KOPT-K1 (cell line): Measurements from ENCODE around the gene KRI1.
"Not testable (repeated sequence)": the region's sequence is repeated elsewhere in the genome, so short reads cannot be mapped to it uniquely, and the experiment has no call there.

Experiments
- H3K27ac ChIP-seq: fragments of 200-600 bp; sonication (generic); 2 replicates; pipeline ENCODE4 v1.5.1; 2016; ENCODE audit warnings: antibody characterized with exemption, mild to moderate bottlenecking, low read depth, low read length; ENCODE audit not compliant: poor library complexity, severe bottlenecking
- H3K36me3 ChIP-seq: fragments of 200-600 bp; sonication (generic); 2 replicates; pipeline ENCODE4 v1.5.1; 2017; ENCODE audit warnings: antibody characterized with exemption, mild to moderate bottlenecking, low read length, moderate library complexity; ENCODE audit not compliant: insufficient read depth
- H3K9me3 ChIP-seq: fragments of 200-600 bp; sonication (generic); 2 replicates; pipeline ENCODE4 v1.5.1; 2017; ENCODE audit warnings: antibody characterized with exemption, low read length, mild to moderate bottlenecking; ENCODE audit not compliant: insufficient read depth, poor library complexity, severe bottlenecking

Gene KRI1

DNA sequence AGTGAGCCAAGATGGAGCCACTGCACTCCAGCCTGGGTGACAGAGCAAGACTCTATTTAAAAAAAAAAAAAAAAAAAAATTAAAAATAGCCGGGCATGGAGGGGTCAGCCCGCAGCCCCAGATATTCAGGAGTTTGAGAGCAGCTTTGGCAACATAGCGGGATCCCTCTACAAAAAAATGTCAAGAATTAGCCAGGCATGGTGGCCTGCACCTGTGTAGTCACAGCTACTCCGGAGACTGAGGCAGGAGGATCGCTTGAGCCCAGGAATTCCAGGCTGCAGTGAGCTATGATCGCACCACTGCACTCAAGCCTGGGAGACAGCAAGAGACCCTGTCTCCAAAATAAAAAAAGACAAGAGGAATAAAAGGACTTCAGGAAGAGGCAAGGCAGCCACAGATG lies 20.6 kb upstream of the KRI1 start:
- Histone ChIP-seq H3K9me3 (no peaks in the 10 kb centered on the region), H3K27ac (no peak overlapping the region), H3K36me3 (no peaks in the 10 kb centered on the region)

DNA sequence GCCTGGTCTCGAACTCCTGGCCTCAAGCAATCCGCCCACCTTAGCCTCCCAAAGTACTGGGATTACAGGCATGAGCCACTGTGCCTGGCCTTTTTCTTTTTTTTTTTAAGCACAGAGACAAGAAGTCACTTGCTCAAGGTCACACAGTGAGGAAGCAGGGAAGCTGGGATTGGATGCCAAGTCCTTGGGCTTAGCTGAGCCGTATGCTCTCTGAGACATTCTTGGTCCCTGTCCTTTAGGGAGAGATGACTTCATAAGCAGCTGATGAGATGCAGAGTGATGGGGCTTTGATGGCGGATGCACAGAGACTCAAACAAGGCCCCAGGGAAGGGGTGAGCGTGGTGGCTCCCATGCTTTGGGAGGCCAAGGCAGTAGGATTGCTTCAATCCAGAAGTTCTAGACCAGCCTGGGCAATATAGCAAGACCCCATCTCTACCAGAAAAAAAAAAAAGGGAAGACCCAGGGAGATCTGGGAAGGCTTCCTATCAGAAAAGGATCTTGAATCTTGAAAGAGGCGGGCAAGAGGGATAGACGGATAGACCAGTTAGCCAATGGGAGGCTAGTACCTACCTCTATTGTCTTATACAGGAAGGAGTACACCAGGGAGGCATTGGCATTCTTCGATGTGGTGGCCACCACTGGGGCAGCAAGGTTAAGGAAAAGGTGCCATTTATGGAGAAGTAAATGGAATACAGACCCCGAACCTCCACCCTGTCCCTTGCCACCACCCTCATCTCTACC lies 17.4 kb upstream of the KRI1 start:
- Histone ChIP-seq H3K36me3 (no peaks in the 10 kb centered on the region), H3K9me3 (no peaks in the 10 kb centered on the region), H3K27ac (no peak overlapping the region)

DNA sequence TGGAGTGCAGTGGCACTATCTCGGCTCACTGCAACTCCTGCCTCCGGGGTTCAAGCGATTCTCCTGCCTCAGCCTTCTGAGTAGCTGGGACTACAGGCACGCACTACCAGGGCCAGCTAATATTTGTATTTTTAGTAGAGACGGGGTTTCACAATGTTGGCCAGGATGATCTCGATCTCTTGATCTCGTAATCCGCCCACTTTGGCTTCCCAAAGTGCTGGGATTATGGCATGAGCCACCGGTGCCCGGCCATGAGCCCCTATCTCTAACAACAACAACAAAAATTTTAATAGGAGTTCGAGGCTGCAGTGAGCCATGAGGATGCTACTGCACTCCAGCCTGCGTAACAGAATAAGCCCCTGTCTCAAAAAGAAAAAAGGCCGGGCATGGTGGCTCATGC lies 16.3 kb upstream of the KRI1 start:
- Histone ChIP-seq H3K9me3 (no peaks in the 10 kb centered on the region), H3K36me3 (no peaks in the 10 kb centered on the region), H3K27ac (no peak overlapping the region)

DNA sequence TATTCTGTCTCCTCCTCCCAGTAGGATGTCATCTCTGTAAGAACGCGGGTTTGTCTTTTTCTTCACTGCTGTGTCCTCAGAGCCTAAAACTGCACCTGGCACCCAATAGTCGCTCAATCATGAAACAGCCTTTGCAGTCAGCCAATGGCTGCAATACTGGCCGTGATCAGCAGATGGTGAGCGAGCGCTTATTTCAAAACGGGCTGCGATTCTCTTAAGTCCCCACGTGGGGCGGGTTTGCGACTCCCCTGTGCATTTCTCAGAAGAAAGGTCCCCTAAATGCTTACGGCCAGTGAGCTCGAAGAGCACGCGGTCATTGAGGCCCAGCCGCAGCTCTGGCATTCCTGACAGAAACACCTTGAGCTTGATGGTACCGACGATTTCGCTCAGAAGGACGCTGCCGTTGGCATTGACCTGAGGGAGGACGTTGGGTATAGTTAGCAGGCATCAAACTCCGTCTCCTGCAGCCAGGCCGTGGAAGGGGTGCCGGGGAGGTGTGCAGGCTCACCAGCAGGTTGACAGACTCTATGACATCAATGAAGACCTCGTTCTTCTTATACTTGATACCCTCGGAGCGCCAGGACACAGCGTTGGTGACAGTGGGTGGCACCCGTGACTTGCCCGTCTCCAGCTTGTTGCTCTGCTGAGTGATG lies 15.3 kb upstream of the KRI1 start:
- H3K27ac ChIP-seq = no peak overlapping the region
- H3K9me3 ChIP-seq = no peaks in the 10 kb centered on the region
- no peaks in the 10 kb centered on the region for H3K36me3 ChIP-seq

DNA sequence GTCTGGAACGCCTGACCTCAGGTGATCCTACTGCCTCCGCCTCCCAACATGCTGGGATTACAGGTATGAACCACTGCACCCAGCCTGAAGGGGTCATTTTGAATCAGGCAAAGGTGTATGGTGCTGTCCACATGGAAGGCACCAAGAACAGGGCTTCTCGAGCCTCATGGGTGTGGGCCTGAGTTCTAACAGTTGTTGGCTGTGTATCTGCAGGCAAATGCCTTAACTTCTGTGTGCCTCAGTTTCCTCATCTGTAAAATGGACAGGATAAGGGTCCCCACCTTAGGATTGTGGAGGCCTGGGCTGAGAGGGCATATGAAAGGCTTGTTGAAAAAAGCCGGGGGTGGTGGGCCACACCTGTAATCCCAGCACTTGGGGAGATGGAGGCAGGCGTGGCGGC lies 12.1 kb upstream of the KRI1 start:
- Histone ChIP-seq H3K36me3 (no peaks in the 10 kb centered on the region), H3K9me3 (no peaks in the 10 kb centered on the region), H3K27ac (no peak overlapping the region)

DNA sequence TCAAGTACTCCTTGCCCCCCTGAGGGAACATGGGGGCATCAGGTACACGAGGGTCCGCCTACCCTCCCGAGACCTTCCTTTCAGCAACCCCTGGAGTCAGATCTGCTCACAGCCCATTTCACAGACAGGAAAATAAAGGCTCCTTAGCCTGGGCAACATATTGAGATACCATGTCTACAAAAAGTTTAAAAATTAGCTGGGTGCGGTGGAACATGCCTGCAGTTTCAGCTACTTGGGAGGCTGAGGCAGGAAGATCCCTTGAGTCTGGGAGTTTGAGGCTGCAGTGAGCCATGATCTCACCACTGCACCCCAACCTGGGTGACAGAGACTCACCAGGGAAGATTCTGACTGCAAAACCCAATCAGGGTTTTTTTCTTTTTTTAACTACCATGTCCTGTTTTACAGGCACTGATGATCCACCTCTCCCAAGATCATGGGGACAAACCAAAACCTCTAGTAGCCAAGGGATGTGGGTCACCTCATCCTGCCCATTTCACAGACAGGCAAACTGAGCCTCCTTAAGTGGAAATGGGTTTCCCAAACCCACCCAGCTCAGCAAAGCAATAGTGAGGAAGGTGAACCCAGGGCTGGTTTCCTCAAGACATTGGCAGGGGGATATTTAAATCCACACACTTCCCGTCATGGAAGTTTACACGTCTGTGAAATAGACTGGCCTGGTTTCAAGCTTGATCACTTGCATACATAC lies 9.4 kb upstream of the KRI1 start:
- Histone ChIP-seq H3K36me3 (no peaks in the 10 kb centered on the region), H3K27ac (no peak overlapping the region), H3K9me3 (no peaks in the 10 kb centered on the region)

DNA sequence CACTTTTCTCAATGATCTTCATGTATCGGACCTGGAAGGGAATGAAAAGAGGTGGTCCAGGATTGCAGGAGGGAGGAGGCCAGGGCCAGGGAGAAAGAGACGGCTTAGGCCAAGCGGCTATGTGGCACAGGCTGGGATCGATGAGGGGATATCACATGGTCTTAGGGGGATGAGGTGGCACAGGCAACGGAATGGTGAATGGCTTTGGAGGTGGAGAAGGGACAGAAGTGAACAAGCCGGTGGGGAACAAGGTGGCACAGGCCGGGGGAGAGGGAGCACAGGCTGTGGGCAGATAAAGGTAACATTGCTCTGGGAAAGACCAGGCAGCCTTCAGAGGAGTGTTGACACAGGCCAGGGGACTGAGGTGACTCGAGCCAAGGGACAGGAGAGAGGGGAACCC lies 8.7 kb upstream of the KRI1 start:
- Histone ChIP-seq H3K27ac (no peak overlapping the region), H3K9me3 (no peaks in the 10 kb centered on the region)

DNA sequence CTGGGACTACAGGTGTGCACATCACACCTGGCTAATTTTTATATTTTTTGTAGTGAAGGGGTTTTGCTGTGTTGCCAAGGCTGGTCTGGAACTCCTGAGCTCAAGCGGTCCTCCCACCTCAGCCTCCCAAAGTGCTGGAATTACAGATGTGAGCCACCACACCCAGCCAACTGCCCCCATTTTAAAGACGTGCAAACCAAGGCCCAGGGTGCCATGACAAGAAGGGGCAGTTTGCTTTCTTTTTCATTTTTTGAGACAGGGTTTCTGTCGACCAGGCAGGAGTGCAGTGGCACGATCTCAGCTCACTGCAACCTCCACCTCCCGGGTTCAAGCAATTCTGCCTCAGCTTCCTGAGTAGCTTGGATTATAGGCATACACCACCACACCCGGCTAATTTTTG lies 8.0 kb upstream of the KRI1 start:
- H3K9me3 ChIP-seq, H3K27ac ChIP-seq, H3K36me3 ChIP-seq: not testable (repeated sequence)

More for the DNA sequence above, 8.7 kb upstream of the KRI1 start:
- H3K36me3 ChIP-seq = no peaks in the 10 kb centered on the region

DNA sequence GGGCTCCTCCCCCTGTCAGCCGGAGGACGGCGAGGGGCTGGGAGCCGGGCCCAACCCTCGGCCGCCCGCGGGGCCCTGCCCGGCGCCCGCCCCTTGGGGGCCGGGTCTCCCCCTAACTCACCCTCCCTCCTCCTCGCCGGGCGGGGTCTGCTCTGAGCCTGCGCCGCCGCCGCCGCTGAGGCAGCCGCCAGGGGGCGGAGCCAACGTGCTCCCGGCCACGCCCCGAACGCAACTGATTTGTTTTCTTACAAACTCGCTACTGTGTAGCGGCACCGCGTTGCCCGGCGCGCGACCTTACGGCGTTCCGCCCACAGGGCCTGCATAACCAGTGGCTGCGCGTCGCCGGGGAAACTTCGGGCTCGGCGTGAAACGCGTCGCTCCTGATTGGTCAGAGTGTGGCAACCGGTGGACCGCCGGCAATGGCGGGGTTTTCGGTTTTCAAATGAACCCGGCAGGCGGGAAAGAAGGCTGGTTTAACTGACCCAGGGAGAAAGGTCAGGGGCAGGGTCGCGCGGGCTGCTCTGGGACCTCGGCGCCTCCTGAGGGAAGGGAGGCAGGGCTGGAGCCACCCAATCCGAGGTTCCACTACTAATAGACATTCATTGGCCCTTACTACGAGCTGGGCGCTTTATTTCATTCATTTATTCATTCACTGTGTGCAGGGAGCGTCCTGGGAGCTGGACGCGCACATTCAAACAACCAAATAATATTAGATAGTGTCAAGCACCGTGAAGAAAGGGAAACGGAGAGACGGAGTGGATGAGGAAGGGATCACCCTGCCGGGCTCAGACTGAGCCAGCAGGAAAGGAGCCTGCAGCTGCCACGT lies 3.2 kb upstream of the KRI1 start, which contains the start of gene CDKN2D:
TSS of gene CDKN2D (minus strand) at position 154 of the 826 bp plus-strand sequence. CDS start 326 bp downstream, outside the sequence.
- Histone ChIP-seq H3K9me3 (no peaks in the 10 kb centered on the region), H3K27ac (peak within 1 kb of the TSS; percentile 97), H3K36me3 (peaks cover 15% of the 10 kb centered on the region; the same call in 1 of the 2 replicates)

DNA sequence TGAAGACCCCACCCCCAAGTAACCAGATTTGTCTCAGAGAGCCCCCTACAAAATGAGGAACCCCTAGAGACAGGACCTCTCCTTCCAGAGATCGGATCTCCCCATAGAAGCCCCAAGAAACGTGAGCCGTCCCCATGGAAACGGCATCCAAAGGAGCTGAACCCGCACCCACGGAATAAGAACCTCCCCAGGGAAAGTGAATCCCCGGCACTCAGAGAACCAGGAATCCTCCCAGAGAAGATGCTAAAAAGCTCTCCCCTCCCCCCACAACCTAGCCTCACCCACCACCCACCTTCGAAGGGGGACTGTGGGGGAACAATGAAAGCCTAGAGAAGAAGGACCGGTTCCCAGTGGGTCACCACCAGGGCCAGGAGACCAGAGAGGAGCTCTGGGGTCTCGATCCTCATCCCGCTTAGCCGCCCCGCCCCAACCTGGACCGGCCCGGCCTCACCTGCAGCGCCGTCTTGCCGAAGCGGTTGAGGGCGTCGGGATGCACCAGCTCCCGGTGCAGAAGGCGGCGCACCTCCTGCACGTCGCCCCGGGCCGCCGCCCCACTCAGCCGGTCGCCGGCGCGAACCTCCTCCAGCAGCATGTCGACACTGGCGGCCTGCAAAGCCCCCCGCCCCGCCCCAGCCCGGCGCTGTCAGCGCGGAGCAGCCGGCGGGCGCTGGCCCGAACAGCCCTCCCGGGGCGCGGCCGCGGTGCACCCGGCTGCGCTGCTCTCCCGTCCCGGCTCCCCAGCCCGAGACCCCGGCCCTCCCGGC lies 2.4 kb upstream of the KRI1 start:
- Histone ChIP-seq H3K9me3 (no peaks in the 10 kb centered on the region), H3K27ac (peak overlapping the region; percentile 97), H3K36me3 (peaks cover 15% of the 10 kb centered on the region; the same call in 1 of the 2 replicates)

DNA sequence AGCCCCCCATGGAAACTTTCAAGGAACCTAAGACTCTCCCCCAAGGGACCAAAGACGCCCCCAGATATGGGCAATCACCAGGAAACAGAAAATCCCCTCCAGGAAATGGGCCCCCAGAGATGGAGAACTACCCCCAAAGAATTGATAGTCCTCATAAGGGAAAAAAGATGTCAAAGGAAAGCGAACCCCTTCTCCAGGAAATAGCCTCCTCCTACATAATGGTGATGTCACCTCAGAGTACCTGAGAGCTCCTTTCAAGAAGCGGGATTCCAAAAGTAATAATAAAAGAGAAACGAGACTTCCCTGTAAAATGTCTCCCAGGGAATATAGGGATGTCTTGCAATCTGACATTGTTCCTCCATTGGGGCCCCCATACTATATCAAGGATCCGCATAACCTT lies 1.8 kb upstream of the KRI1 start:
- Histone ChIP-seq H3K27ac (peak overlapping the region; percentile 97), H3K9me3 (no peaks in the 10 kb centered on the region), H3K36me3 (peaks cover 18% of the 10 kb centered on the region)

DNA sequence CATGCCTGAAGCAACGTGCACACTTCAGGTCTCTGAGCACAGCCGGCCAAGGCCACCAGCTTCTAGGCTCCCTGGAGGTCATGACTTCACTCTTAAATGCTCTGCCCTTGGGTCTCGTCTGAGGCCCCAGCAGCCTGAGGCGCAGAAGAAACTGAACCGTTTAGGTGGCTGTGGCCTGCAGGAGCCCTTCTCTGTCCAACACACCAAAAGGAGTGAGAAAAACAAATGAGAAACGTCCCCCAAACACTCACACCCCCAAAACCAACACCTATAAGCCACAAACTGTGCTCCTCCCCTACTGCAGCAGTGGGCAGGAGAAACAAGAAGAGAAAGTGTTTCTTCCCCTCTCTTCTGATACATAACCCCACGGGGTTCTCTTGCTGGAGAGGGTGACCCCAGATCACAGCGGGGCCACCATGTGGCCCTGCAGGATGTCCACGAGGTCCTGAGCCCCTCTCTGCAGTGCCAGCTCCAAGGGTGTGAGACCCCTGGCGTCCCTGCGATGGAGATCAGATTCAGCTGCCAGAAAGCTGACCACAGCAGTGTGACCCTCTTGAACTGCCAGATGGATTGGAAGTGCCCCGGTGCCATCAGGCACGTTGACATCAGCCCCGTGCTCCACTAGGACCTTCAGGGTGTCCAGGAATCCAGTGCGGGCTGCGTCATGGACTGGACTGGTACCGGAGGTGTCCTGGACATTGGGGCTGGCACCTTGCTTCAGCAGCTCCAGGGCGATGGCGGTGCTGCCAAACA lies 1.0 kb upstream of the KRI1 start:
- Histone ChIP-seq H3K36me3 (peaks cover 26% of the 10 kb centered on the region), H3K9me3 (no peaks in the 10 kb centered on the region), H3K27ac (peak overlapping the region; percentile 97)

DNA sequence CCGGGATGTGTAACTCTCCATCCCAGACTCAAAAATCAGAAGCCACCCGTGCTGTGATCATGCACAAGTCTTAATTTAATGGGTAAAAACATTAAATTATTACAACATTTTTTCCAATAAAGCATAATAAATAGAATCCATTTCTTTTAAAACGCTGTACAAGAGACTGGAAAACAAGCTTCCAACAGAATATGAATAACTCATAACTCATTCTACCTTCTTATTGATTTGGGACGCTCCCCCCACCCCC lies 523 bp upstream of the KRI1 start:
- Histone ChIP-seq H3K27ac (peak overlapping the region; percentile 97), H3K36me3 (peaks cover 31% of the 10 kb centered on the region), H3K9me3 (no peaks in the 10 kb centered on the region)

DNA sequence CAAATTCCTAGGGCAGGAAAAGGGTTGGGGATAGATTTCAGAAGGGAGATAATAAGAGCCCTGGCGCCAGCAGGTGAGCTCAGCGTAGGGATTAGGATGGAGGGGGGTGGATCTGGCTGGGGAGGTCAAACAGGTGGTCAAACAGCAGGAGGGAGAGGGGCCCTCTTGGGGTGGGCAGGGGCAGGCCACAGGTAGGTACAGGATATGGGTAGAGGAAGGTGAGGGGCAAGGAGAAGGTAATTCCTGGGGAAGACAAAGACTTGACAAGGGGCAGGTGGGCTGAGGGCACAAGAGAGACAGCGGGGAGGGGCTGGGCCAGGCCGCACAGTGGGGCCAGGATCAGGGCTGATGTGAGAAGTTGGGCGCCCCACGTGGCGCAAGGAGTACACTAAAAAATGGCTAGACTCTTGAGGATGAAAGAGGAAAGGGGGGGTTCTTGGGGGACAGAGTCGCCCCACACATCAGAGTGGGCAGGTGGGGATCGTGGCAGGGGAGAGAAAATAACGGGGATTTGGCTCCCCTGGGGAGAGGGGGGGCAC lies 713 bp downstream of the KRI1 start:
- H3K27ac ChIP-seq = peak overlapping the region; percentile 97
- peaks cover 44% of the 10 kb centered on the region for H3K36me3 ChIP-seq

More for the DNA sequence above, 713 bp downstream of the KRI1 start:
- no peaks in the 10 kb centered on the region for H3K9me3 ChIP-seq
